SK-N-SH treated with all-trans-retinoic acid at 6 μM for 48 hours (cell line): Measurements from ENCODE around the gene FAM120AOS.

ENCODE experiments used
- ATAC-seq: fragments of 200-7000 bp; cut with Tn5 transposase; 3 replicates; pipeline ENCODE4 v1.9.1; 2020; ENCODE audit warnings: mild to moderate bottlenecking, moderate library complexity
- ARNTL ChIP-seq: fragments of 450-650 bp; formaldehyde crosslinking; IDR thresholded peaks from 2 replicates; pipeline ENCODE4 v1.5.0; 2020; ENCODE audit warnings: low read depth, mild to moderate bottlenecking, moderate library complexity, borderline replicate concordance
- BACH2 ChIP-seq: fragments of 250-450 bp; sonication (Bioruptor Pico); IDR thresholded peaks from 2 replicates; pipeline ENCODE4 v1.9.0; 2021; ENCODE audit warnings: mild to moderate bottlenecking, borderline replicate concordance
- CREB5 ChIP-seq: fragments of 250-450 bp; sonication (Bioruptor Pico); IDR thresholded peaks from 2 replicates; pipeline ENCODE4 v1.5.1; 2020; ENCODE audit warnings: low read depth, mild to moderate bottlenecking, moderate library complexity
- CSDC2 ChIP-seq: fragments of 250-450 bp; sonication (Bioruptor Pico); IDR thresholded peaks from 2 replicates; pipeline ENCODE4 v1.5.0; 2020; ENCODE audit warnings: mild to moderate bottlenecking, moderate library complexity
- CSRNP3 ChIP-seq: fragments of 250-450 bp; sonication (Bioruptor Pico); IDR thresholded peaks from 2 replicates; pipeline ENCODE4 v1.5.1; 2021; ENCODE audit warnings: mild to moderate bottlenecking, moderate library complexity
- ESRRG ChIP-seq: fragments of 250-450 bp; sonication (Bioruptor Pico); IDR thresholded peaks from 2 replicates; pipeline ENCODE4 v1.6.1; 2021; ENCODE audit warnings: mild to moderate bottlenecking
- GLIS3 ChIP-seq: fragments of 250-450 bp; sonication (Bioruptor Pico); IDR thresholded peaks from 2 replicates; pipeline ENCODE4 v1.5.0; 2020; ENCODE audit warnings: mild to moderate bottlenecking, moderate library complexity
- ISL1 ChIP-seq: fragments of 250-450 bp; sonication (Bioruptor Pico); IDR thresholded peaks from 2 replicates; pipeline ENCODE4 v2.1.2; 2022; ENCODE audit warnings: mild to moderate bottlenecking, moderate library complexity
- PATZ1 ChIP-seq: fragments of 250-450 bp; sonication (Bioruptor Pico); IDR thresholded peaks from 2 replicates; pipeline ENCODE4 v1.8.0; 2020; ENCODE audit warnings: mild to moderate bottlenecking, moderate library complexity, borderline replicate concordance
- POU6F1 ChIP-seq: fragments of 250-450 bp; sonication (Bioruptor Pico); IDR thresholded peaks from 2 replicates; pipeline ENCODE4 v1.8.0; 2021; ENCODE audit warnings: low read depth, mild to moderate bottlenecking, moderate library complexity, borderline replicate concordance
- TOX ChIP-seq: fragments of 250-450 bp; sonication (Bioruptor Pico); IDR thresholded peaks from 2 replicates; pipeline ENCODE4 v1.8.0; 2021; ENCODE audit warnings: mild to moderate bottlenecking, moderate library complexity, borderline replicate concordance
- TSHZ2 ChIP-seq: fragments of 250-450 bp; sonication (Bioruptor Pico); IDR thresholded peaks from 2 replicates; pipeline ENCODE4 v1.5.0; 2020; ENCODE audit warnings: mild to moderate bottlenecking, moderate library complexity
- ZC3H10 ChIP-seq: fragments of 250-450 bp; sonication (Bioruptor Pico); IDR thresholded peaks from 2 replicates; pipeline ENCODE4 v1.5.1; 2021; ENCODE audit warnings: mild to moderate bottlenecking, moderate library complexity
- ZFP3 ChIP-seq: fragments of 250-450 bp; sonication (Bioruptor Pico); IDR thresholded peaks from 2 replicates; pipeline ENCODE4 v1.5.0; 2020; ENCODE audit warnings: mild to moderate bottlenecking, moderate library complexity
- ZNF565 ChIP-seq: fragments of 450-650 bp; formaldehyde crosslinking; conservative IDR thresholded peaks from 2 replicates; pipeline ENCODE4 v1.5.0; 2020; ENCODE audit warnings: low read depth, mild to moderate bottlenecking, moderate library complexity

The FAM120AOS gene

GRCh38 chr9:93456504-93456903 is 3.1 kb upstream of the FAM120AOS start (continued):
- TF ChIP-seq ISL1 (CRISPR knock-in tag): no peak
- no peak for TF ChIP-seq ZC3H10 (CRISPR knock-in tag)
- no peak for TF ChIP-seq CREB5 (CRISPR knock-in tag)
- TF ChIP-seq CSDC2 (CRISPR knock-in tag): no peak
- TF ChIP-seq TOX (CRISPR knock-in tag): no peak

- no peak for ATAC-seq
- TF ChIP-seq TSHZ2 (CRISPR knock-in tag): no peak
- no peak for TF ChIP-seq CREB5 (CRISPR knock-in tag)
- TF ChIP-seq ISL1 (CRISPR knock-in tag): no peak
- no peak for TF ChIP-seq CSRNP3
- no peak for TF ChIP-seq ZNF565 (CRISPR knock-in tag)
- TF ChIP-seq POU6F1: no peak
- no peak for TF ChIP-seq ARNTL (CRISPR knock-in tag)
- no peak for TF ChIP-seq ZC3H10 (CRISPR knock-in tag)
- TF ChIP-seq PATZ1 (CRISPR knock-in tag): no peak
- TF ChIP-seq ZFP3 (CRISPR knock-in tag): no peak
- TF ChIP-seq, all 23 proteins: peak for 0
Observed at GRCh38 chr9:93456022-93456421, 2.6 kb upstream of the FAM120AOS start.

GRCh38 chr9:93452710-93453046 is 703 bp downstream of the FAM120AOS start:
- TF ChIP-seq CSRNP3 (no peak), TOX (CRISPR knock-in tag) (no peak), ESRRG (CRISPR knock-in tag) (no peak), POU6F1 (no peak), ARNTL (CRISPR knock-in tag) (no peak), PATZ1 (CRISPR knock-in tag) (no peak), ISL1 (CRISPR knock-in tag) (no peak), CSDC2 (CRISPR knock-in tag) (no peak), BACH2 (no peak), GLIS3 (CRISPR knock-in tag) (no peak), TSHZ2 (CRISPR knock-in tag) (no peak)
- peak; percentile 17; the same call in 2 of the 3 replicates for ATAC-seq
